GM12878 (cell line): ENCODE measurements around the gene HK2. TPM values are rescaled to one million over a fixed set of nuclear protein-coding genes. Genes with fewer than 3 reads are reported as not detected.

Experiments used
- BACH1 ChIP-seq: fragments of 450-650 bp; IDR thresholded peaks from 2 replicates; pipeline ENCODE4 v1.6.1; 2017; ENCODE audit warnings: mild to moderate bottlenecking, borderline replicate concordance
- CBX3 ChIP-seq: fragments of 200-600 bp; sonication (generic); IDR thresholded peaks from 2 replicates; pipeline ENCODE4 v1.6.1; 2016; ENCODE audit warnings: low read depth, borderline replicate concordance
- CREB1 ChIP-seq: IDR thresholded peaks from 2 replicates; pipeline ENCODE4 v1.6.1; 2012; ENCODE audit warnings: low read depth, mild to moderate bottlenecking, inconsistent platforms
- ELK1 ChIP-seq: IDR thresholded peaks from 2 replicates; pipeline ENCODE4 v1.6.1; 2012; ENCODE audit warnings: low read depth, low read length, improper control_type of control experiment
- ETV6 ChIP-seq, 2 experiments: fragments of 450-650 bp in 1 of 2; IDR thresholded peaks in 1 of 2; conservative IDR thresholded peaks in 1 of 2; 2 replicates each; pipeline ENCODE4 v1.6.1; 2014; ENCODE audit warnings: antibody characterized with exemption in 1 of 2, borderline replicate concordance in 1 of 2, low read depth in 1 of 2, mild to moderate bottlenecking in 1 of 2, moderate library complexity in 1 of 2
- HSF1 ChIP-seq: fragments of 150-350 bp; IDR thresholded peaks from 2 replicates; pipeline ENCODE4 v1.6.1; 2014; ENCODE audit warnings: mild to moderate bottlenecking, low read depth, low read length
- IRF5 ChIP-seq: fragments of 450-650 bp; IDR thresholded peaks from 2 replicates; pipeline ENCODE4 v1.6.1; 2017; ENCODE audit warnings: borderline replicate concordance
- NFYA ChIP-seq: IDR thresholded peaks from 2 replicates; pipeline ENCODE4 v1.6.1; 2011; ENCODE audit warnings: low read depth, mild to moderate bottlenecking, low read length, improper control_type of control experiment, borderline replicate concordance
- RB1 ChIP-seq: fragments of 450-650 bp; formaldehyde crosslinking; IDR thresholded peaks from 2 replicates; pipeline ENCODE4 v1.6.1; 2017; ENCODE audit warnings: mild to moderate bottlenecking, borderline replicate concordance
- TBL1XR1 ChIP-seq: IDR thresholded peaks from 2 replicates; pipeline ENCODE4 v1.6.1; 2012; ENCODE audit warnings: low read depth, low read length, improper control_type of control experiment
- ZBTB40 ChIP-seq: fragments of 450-650 bp; IDR thresholded peaks from 2 replicates; pipeline ENCODE4 v1.6.1; 2016; ENCODE audit warnings: mild to moderate bottlenecking, moderate library complexity, borderline replicate concordance
- polyA plus RNA-seq, 11 experiments: library from polyadenylated mRNA; depleted of rRNA in 4 of 11; unstranded in 6 of 11; stranded (reverse) in 5 of 11; fragments of >200 nt; fragmentation: Nextera tagmentation in 4 of 11; fragmentation: Illumina TruSeq in 1 of 11; extraction: Ambion mirVana in 4 of 11; extraction: Trizol in 1 of 11; gene quantifications; 1 replicate in 1 of 11; 2 replicates in 10 of 11; pipeline versions ENCODE4 v1.2.1 to v1.2.3, GENCODE V29; 2011 to 2016; ENCODE audit warnings: inconsistent platforms in 2 of 11, missing spikeins in 2 of 11, low read depth in 1 of 11
- total RNA-seq, 4 experiments: library from RNA; depleted of rRNA in 3 of 4; stranded (reverse); fragments of >200 nt in 3 of 4; fragmentation: Illumina TruSeq in 1 of 4; extraction: Trizol in 1 of 4; gene quantifications; 2 replicates each; pipeline versions ENCODE4 v1.2.1 to v1.2.3, GENCODE V29; 2013 to 2021

The HK2 gene
- total and polyA plus RNA-seq, 10 of the 15 experiments (the other 5 are each of a cell fraction or from before 2014, with no cell fraction given), result 5.0 to 73.1 (median 20.2) TPM

- TF ChIP-seq ZBTB40, result no peak
- TF ChIP-seq TBL1XR1, result no peak
- no peak for TF ChIP-seq HSF1
- no peak for TF ChIP-seq IRF5
- TF ChIP-seq CREB1, result no peak
- no peak for TF ChIP-seq NFYA
- no peak for TF ChIP-seq BACH1
- TF ChIP-seq CBX3, result no peak
- no peak for TF ChIP-seq ETV6 (conservative IDR thresholded peaks at IDR 0.05 in 1 of 2, IDR thresholded peaks at IDR 0.05 in 1 of 2; ENCODE audit: borderline replicate concordance in 1 of 2, low read depth in 1 of 2)
- no peak for TF ChIP-seq ELK1
- no peak for TF ChIP-seq RB1
Measured at GRCh38 chr2:74850496-74851190, 16.7 kb downstream of the HK2 start (continued).
